A673 (cell line): Measurements from ENCODE around the gene FRMD4B.

Experiments used
- EZH2 ChIP-seq: fragments of 200-600 bp; sonication (generic); IDR thresholded peaks from 2 replicates; pipeline ENCODE4 v1.6.1; 2017; ENCODE audit warnings: borderline replicate concordance, low read depth, mild to moderate bottlenecking, mixed read lengths, antibody characterized with exemption, low read length; ENCODE audit not compliant: poor library complexity, severe bottlenecking
- TF ChIP-seq, protein P1 (sequence below): fragments of 300-800, 200-600 bp; sonication (generic); conservative IDR thresholded peaks from 2 replicates; pipeline ENCODE4 v1.5.1; 2017; ENCODE audit warnings: low read depth, mild to moderate bottlenecking, antibody characterized with exemption, low read length, moderate library complexity, mixed read lengths

GRCh38 chr3:69240651-69241568, 145.0 kb downstream of the FRMD4B start:
- TF ChIP-seq, protein P1, sequence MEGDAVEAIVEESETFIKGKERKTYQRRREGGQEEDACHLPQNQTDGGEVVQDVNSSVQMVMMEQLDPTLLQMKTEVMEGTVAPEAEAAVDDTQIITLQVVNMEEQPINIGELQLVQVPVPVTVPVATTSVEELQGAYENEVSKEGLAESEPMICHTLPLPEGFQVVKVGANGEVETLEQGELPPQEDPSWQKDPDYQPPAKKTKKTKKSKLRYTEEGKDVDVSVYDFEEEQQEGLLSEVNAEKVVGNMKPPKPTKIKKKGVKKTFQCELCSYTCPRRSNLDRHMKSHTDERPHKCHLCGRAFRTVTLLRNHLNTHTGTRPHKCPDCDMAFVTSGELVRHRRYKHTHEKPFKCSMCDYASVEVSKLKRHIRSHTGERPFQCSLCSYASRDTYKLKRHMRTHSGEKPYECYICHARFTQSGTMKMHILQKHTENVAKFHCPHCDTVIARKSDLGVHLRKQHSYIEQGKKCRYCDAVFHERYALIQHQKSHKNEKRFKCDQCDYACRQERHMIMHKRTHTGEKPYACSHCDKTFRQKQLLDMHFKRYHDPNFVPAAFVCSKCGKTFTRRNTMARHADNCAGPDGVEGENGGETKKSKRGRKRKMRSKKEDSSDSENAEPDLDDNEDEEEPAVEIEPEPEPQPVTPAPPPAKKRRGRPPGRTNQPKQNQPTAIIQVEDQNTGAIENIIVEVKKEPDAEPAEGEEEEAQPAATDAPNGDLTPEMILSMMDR: no peak
- TF ChIP-seq EZH2: no peak
